ENCODE measurements around the gene PRAMEF33. TPM values are rescaled to one million over a fixed set of nuclear protein-coding genes. Genes with fewer than 3 reads are reported as not detected.
A peak's percentile ranks its signal among the peaks of the same experiment; 100 is the strongest.
"Not testable (repeated sequence)": the region's sequence is repeated elsewhere in the genome, so short reads cannot be mapped to it uniquely, and the experiment has no call there.

The PRAMEF33 gene
- total and polyA plus RNA-seq, 12 donors: not detected

DNA sequence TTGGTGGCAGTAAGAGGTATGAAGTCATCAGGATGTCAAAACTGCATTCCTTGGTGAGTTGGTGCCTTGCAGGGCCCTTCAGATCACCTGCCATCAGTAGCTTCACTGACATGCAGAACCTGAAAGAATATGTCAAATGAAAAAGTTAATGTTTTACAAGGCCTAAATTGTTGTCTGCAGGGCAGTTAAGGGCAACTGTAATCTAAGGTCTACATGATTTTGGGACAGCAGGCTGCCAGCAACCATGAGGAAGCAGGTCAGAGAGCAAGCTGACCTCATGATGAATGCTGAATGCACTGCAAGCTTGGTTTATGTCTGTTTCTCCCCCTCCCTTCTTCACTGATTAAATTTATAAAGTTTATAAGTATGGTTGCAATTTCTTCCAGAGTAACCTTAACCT lies 1.1 kb upstream of the PRAMEF33 start:
- H3K36me3 ChIP-seq (replicated peaks in 1 of 2); H3K9me3 ChIP-seq (replicated peaks in 1 of 3); intact Hi-C loops (cut with DNase I); H3K27me3 ChIP-seq; H3K4me1 ChIP-seq (replicated peaks in 1 of 2); H3K27ac ChIP-seq; H3K4me3 ChIP-seq; DNase-seq: not testable (repeated sequence)

DNA sequence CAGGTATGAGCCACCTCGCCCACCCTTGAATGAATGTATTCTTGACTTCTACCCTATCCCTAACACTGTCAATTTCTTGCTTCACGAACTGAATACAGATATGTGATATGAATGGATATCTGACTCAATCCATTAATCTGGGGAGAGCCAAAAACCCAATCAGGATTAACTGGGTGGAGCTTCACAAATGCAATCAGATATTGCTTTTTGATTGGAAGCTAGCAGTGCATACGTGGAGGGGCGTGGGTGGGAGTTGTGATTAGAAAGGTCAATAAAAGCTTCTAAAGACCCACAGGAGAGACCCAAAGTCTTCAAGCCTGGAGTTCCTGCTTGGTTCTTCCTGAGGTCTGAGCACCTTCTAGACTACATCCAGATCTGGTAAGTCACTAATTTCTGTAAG lies 11.9 kb downstream of the PRAMEF33 start, which contains the start of gene PRAMEF15:
TSS of gene PRAMEF15 (plus strand) at position 301 of the 400 bp plus-strand sequence. CDS start 2,827 bp downstream, outside the sequence.
- not testable (repeated sequence) for DNase-seq; H3K36me3 ChIP-seq (replicated peaks in 1 of 2); H3K27me3 ChIP-seq

DNA sequence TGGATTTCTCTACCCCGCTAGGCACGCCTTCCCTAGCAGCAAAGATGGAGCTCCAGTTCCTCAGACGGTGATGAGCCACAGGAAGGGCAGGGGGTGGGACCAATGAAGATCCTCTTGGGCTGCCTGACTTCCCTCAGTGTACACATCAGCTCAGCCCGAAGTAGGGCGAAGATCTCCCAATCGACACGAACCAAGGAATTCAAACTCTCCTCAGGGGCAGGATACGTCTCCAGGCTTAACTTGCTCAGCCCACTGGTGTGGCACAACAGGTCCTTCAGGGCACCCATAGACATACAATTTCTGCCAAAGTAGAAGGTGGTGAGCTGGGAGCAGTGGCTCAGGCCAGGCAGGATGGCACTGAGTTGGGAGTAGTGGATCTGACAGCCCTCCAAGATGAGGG lies 39.2 kb downstream of the PRAMEF33 start:
- H3K4me1 ChIP-seq (replicated peaks in 1 of 2); DNase-seq; H3K27me3 ChIP-seq; H3K27ac ChIP-seq; H3K9me3 ChIP-seq (replicated peaks in 1 of 3); H3K4me3 ChIP-seq; intact Hi-C loops (cut with DNase I); H3K36me3 ChIP-seq (replicated peaks in 1 of 2): not testable (repeated sequence)
- WGBS, 4 donors: 74 to 85% (median 80%) methylated on average over 5 to 8 of the region's 8 CpGs

More for the DNA sequence above, 11.9 kb downstream of the PRAMEF33 start, which contains the start of gene PRAMEF15:
- 41 to 81% (median 70%) methylated on average over 3 of the region's 4 CpGs for WGBS, 4 donors
- H3K4me3 ChIP-seq; H3K27ac ChIP-seq; intact Hi-C loops (cut with DNase I); H3K4me1 ChIP-seq (replicated peaks in 1 of 2); H3K9me3 ChIP-seq (replicated peaks in 1 of 3): not testable (repeated sequence)

DNA sequence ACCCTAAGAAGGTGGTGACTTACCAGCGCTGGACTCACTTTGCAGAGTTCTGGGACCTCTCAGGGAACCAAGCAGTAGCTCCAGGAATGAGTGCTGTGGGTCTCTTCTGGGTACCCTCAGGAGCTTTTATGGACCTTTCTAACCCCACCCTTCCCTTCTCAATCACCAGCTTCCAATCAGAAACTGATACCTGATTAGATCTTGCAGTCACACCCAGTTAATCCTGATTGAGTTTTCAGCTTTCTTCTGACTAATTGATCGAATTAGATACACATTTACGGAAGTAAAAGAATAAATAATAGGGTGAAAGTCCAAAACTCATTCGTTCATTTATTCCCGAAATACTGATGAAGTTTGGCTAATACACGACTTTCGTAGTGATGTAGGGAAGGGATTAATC lies 43.7 kb downstream of the PRAMEF33 start, which contains the start of gene PRAMEF14:
TSS of gene PRAMEF14 (minus strand) at position 101 of the 400 bp plus-strand sequence. CDS start 1,820 bp downstream, outside the sequence.
- intact Hi-C loops (cut with DNase I); H3K36me3 ChIP-seq (replicated peaks in 1 of 2); H3K27me3 ChIP-seq; H3K9me3 ChIP-seq (replicated peaks in 1 of 3); DNase-seq; H3K4me1 ChIP-seq (replicated peaks in 1 of 2); H3K27ac ChIP-seq; H3K4me3 ChIP-seq: not testable (repeated sequence)
- WGBS, 4 donors: 70 to 78% (median 77%) methylated on average over 6 to 7 of the region's 7 CpGs

DNA sequence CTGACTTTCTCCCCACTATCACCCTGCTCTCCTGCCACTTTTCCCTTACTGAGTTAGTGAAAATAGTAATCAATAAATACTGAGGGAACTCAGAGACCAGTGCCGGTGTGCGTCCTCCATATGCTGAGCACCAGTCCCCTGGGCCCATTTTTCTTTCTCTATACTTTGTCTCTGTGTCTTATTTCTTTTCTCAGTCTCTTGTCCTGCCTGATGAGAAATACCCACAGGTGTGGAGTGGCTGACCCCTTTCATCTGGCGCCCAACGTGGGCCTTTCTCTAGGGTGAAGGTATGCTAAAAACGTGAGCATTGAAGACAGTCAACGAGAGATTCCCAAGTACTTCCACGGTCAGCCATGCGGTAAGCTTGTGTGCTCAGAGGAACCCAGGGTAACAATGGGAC lies 50.1 kb downstream of the PRAMEF33 start:
- H3K36me3 ChIP-seq (replicated peaks in 1 of 2); DNase-seq; H3K4me1 ChIP-seq (replicated peaks in 1 of 2); H3K9me3 ChIP-seq (replicated peaks in 1 of 3); intact Hi-C loops (cut with DNase I); H3K27ac ChIP-seq; H3K27me3 ChIP-seq; H3K4me3 ChIP-seq: not testable (repeated sequence)
- 79 to 89% (median 88%) methylated on average over 5 to 8 of the region's 8 CpGs for WGBS, 4 donors

DNA sequence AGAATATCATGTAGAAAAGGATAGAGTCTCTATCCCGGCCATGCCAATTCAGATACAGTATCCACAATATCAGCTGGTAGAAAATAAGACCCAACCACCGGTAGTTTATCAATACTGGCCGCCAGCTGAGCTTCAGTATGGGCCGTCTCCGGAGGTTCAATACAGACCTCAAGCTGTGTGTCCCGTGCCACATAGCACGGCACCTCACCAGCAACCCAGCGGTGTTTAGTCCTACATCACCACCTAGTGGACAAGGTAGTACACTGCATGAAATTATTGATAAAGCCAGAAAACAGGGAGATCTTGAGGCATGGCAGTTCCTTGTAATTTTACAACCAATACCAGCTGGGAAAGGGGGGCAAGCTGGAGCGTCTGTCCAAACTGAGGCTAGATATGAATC lies 51.1 kb downstream of the PRAMEF33 start:
- H3K27me3 ChIP-seq; H3K4me3 ChIP-seq; H3K36me3 ChIP-seq (replicated peaks in 1 of 2); DNase-seq; H3K9me3 ChIP-seq (replicated peaks in 1 of 3); intact Hi-C loops (cut with DNase I); H3K4me1 ChIP-seq (replicated peaks in 1 of 2); H3K27ac ChIP-seq: not testable (repeated sequence)
- 0% methylated on average over 1 of the region's 9 CpGs; no CpG with 5 or more reads in 3 of the 4 donors for WGBS, 4 donors
- TF ChIP-seq, protein P1, sequence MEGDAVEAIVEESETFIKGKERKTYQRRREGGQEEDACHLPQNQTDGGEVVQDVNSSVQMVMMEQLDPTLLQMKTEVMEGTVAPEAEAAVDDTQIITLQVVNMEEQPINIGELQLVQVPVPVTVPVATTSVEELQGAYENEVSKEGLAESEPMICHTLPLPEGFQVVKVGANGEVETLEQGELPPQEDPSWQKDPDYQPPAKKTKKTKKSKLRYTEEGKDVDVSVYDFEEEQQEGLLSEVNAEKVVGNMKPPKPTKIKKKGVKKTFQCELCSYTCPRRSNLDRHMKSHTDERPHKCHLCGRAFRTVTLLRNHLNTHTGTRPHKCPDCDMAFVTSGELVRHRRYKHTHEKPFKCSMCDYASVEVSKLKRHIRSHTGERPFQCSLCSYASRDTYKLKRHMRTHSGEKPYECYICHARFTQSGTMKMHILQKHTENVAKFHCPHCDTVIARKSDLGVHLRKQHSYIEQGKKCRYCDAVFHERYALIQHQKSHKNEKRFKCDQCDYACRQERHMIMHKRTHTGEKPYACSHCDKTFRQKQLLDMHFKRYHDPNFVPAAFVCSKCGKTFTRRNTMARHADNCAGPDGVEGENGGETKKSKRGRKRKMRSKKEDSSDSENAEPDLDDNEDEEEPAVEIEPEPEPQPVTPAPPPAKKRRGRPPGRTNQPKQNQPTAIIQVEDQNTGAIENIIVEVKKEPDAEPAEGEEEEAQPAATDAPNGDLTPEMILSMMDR (IDR thresholded peaks at IDR 0.05): peak in 1 of 6 experiments; percentile 7

DNA sequence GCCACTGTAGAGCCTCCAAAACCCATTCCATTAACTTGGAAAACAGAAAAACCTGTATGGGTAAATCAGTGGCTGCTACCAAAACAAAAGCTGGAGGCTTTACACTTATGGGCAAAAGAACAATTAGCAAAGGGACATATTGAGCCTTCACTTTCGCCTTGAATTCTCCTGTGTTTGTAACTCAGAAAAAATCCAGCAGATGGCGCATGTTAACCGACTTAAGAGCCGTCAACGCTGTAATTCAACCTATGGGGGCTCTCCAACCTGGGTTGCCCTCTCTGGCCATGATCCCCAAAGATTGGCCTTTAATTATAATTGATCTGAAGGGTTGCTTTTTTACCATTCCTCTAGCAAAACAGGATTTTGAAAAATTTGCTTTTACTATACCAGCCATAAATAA lies 53.4 kb downstream of the PRAMEF33 start:
- H3K27ac ChIP-seq; H3K27me3 ChIP-seq; intact Hi-C loops (cut with DNase I); H3K4me1 ChIP-seq (replicated peaks in 1 of 2); H3K4me3 ChIP-seq; H3K36me3 ChIP-seq (replicated peaks in 1 of 2); H3K9me3 ChIP-seq (replicated peaks in 1 of 3): not testable (repeated sequence)
- WGBS, 4 donors: 2 to 6% (median 3%) methylated on average over 5 of the region's 5 CpGs
- TF ChIP-seq, protein P1 (IDR thresholded peaks at IDR 0.05): peak; percentile 29 to 75 (median 60)
- DNase-seq: peak; percentile 16 to 55 (median 42)
